Erythroblast (primary cell): ENCODE results near the gene SPANXN2.

Source experiments
- GATA1 ChIP-seq: IDR thresholded peaks from 2 replicates; pipeline ENCODE4 v1.6.1; 2011; ENCODE audit warnings: low read depth, mild to moderate bottlenecking, control low read depth, low read length, moderate library complexity
- POLR2A ChIP-seq: IDR thresholded peaks from 2 replicates; pipeline ENCODE4 v1.6.1; 2011; ENCODE audit warnings: mild to moderate bottlenecking, low read length

- TF ChIP-seq POLR2A (no peak), GATA1 (no peak)
Observed at GRCh38 chrX:143754183-143754582, 33.6 kb upstream of the SPANXN2 start.
